ENCODE data around the gene TARP.

GRCh38 chr7:38244516-38244915, 28.9 kb downstream of the TARP start:
- TF ChIP-seq CTCF (IDR thresholded peaks at IDR 0.05; ENCODE audit: poor library complexity) (no peak), EZH2 (IDR thresholded peaks at IDR 0.05; ENCODE audit: borderline replicate concordance) (no peak), EZH2phosphoT487 (IDR thresholded peaks at IDR 0.05; ENCODE audit: low read depth, severe bottlenecking, unreplicated experiment) (no peak)

Measured in hepatocyte (in vitro differentiated cells).